Nephron progenitor cell (in vitro differentiated cells): ENCODE data around the gene HSP90AB1.
"Not testable (repeated sequence)": the region's sequence is repeated elsewhere in the genome, so short reads cannot be mapped to it uniquely, and the experiment has no call there.

Source experiments
- DNase-seq: peaks from one replicate; pipeline ENCODE4 v3.0.0; 2021
- H3K27ac Mint-ChIP-seq: 2 replicates; pipeline ENCODE4 v1.8.0; 2021; ENCODE audit warnings: mild to moderate bottlenecking, moderate library complexity, mixed read lengths
- H3K27me3 Mint-ChIP-seq: 2 replicates; pipeline ENCODE4 v1.8.0; 2021; ENCODE audit warnings: mild to moderate bottlenecking, low read depth, mixed read lengths; ENCODE audit not compliant: poor library complexity
- H3K36me3 Mint-ChIP-seq: 2 replicates; pipeline ENCODE4 v1.8.0; 2021; ENCODE audit warnings: low read depth, mixed read lengths
- H3K4me1 Mint-ChIP-seq: 2 replicates; pipeline ENCODE4 v1.8.0; 2021; ENCODE audit warnings: mixed read lengths
- H3K4me3 Mint-ChIP-seq: 2 replicates; pipeline ENCODE4 v1.8.0; 2021; ENCODE audit warnings: mild to moderate bottlenecking, moderate library complexity, mixed read lengths
- H3K9me3 Mint-ChIP-seq: 2 replicates; pipeline ENCODE4 v1.8.0; 2021; ENCODE audit warnings: mild to moderate bottlenecking, moderate library complexity, mixed read lengths
- TF ChIP-seq, protein P1 (sequence below): fragments of 200-600 bp; sonication (generic); IDR thresholded peaks from 2 replicates; pipeline ENCODE4 v1.5.0; 2021; ENCODE audit warnings: antibody characterized with exemption

The HSP90AB1 gene

DNA sequence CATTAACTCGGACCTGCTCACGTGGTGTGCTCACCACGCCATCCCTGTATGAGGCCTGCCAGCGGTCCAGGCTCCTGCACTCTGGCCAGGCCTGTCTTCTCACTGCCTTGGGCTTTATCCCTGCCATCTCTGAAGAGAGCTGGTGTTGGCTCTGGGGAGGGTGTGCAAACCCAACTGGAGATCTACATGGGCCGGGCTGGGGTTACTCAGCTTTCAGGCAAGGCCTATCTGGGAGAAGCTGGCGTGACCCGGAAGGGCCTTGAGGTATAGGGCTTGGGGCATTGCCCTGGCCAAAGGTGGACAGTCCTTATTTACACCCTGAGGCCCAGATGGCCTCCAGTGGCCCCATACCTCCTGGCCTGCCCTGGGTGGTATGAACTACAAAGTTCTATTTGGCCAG, 18.5 kb upstream of the HSP90AB1 start:
- DNase-seq: no peak
- H3K36me3 Mint-ChIP-seq: peaks cover 18% of the 10 kb centered on the region
- no peaks in the 10 kb centered on the region for H3K27me3 Mint-ChIP-seq
- peak overlapping the region; percentile 91 for H3K27ac Mint-ChIP-seq
- TF ChIP-seq, protein P1, sequence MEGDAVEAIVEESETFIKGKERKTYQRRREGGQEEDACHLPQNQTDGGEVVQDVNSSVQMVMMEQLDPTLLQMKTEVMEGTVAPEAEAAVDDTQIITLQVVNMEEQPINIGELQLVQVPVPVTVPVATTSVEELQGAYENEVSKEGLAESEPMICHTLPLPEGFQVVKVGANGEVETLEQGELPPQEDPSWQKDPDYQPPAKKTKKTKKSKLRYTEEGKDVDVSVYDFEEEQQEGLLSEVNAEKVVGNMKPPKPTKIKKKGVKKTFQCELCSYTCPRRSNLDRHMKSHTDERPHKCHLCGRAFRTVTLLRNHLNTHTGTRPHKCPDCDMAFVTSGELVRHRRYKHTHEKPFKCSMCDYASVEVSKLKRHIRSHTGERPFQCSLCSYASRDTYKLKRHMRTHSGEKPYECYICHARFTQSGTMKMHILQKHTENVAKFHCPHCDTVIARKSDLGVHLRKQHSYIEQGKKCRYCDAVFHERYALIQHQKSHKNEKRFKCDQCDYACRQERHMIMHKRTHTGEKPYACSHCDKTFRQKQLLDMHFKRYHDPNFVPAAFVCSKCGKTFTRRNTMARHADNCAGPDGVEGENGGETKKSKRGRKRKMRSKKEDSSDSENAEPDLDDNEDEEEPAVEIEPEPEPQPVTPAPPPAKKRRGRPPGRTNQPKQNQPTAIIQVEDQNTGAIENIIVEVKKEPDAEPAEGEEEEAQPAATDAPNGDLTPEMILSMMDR: no peak
- peaks cover 80% of the 10 kb centered on the region for H3K4me1 Mint-ChIP-seq
- no peak overlapping the region for H3K4me3 Mint-ChIP-seq
- no peaks in the 10 kb centered on the region for H3K9me3 Mint-ChIP-seq

DNA sequence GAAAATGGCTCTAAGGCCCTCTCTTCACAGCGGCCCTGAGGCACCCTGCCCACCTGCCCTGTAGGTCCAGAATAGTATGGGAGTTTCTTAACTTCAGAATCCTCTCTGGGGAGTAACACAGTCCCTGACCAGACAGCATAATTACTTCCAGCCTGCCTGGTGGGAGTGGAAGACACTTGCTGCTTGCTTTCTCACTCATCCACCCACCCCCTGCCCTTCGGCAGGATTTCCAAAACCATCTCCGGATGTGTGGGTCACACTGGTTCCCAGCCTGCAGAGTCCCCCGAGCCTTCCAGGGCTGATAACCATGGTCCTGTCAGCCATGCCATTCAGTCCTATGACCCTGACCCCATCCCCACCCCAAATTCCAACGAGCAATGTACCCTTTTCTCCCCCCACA, 18.1 kb upstream of the HSP90AB1 start:
- Mint-ChIP-seq H3K27ac (peak overlapping the region; percentile 83), H3K9me3 (no peaks in the 10 kb centered on the region), H3K27me3 (peaks cover 3% of the 10 kb centered on the region), H3K4me1 (peaks cover 84% of the 10 kb centered on the region), H3K4me3 (peak overlapping the region; percentile 11), H3K36me3 (peaks cover 18% of the 10 kb centered on the region)
- TF ChIP-seq, protein P1: no peak
- DNase-seq: no peak

DNA sequence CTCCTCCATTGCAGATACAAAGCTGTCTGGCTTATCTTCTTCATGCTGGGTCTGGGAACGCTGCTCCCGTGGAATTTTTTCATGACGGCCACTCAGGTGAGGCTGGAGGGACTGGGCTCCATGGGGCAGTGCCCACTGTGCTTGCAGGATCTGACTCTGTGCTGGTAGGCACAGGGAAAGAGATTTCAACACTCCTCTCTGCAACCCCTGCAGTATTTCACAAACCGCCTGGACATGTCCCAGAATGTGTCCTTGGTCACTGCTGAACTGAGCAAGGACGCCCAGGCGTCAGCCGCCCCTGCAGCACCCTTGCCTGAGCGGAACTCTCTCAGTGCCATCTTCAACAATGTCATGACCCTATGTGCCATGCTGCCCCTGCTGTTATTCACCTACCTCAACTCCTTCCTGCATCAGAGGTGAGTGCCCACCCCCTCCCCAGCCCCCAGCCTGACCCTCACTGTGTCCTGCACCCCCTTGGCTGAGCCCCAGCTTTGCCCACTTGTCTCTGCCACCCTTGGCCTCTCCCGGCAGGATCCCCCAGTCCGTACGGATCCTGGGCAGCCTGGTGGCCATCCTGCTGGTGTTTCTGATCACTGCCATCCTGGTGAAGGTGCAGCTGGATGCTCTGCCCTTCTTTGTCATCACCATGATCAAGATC, 17.4 kb upstream of the HSP90AB1 start:
- Mint-ChIP-seq H3K27me3 (peaks cover 4% of the 10 kb centered on the region), H3K4me3 (no peak overlapping the region), H3K27ac (peak overlapping the region; percentile 77), H3K36me3 (peaks cover 18% of the 10 kb centered on the region), H3K9me3 (no peaks in the 10 kb centered on the region), H3K4me1 (peaks cover 84% of the 10 kb centered on the region)
- TF ChIP-seq, protein P1: no peak
- no peak for DNase-seq

DNA sequence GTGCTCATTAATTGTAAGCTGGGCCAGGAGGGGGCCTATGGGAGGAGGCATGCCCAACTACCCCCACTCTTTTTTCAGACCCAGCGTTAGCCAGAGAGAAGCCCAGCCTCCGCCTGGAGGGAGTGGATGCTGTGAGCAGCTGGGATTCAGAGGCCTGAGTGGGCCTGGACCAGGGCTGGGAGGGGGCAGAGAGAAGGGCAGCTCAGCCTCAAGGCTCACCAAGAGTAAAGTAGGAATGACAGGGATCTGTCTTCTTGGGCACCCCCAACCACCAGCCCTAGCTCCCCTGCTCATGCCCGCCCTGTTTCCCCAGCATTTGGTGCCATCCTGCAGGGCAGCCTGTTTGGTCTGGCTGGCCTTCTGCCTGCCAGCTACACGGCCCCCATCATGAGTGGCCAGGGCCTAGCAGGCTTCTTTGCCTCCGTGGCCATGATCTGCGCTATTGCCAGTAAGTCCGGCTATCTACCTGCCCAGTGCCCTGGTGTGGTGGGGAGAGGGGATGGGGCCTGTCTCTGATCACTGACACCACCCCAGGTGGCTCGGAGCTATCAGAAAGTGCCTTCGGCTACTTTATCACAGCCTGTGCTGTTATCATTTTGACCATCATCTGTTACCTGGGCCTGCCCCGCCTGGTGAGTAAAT, 16.7 kb upstream of the HSP90AB1 start:
- H3K27ac Mint-ChIP-seq: no peak overlapping the region
- H3K4me1 Mint-ChIP-seq: peaks cover 84% of the 10 kb centered on the region
- peaks cover 18% of the 10 kb centered on the region for H3K36me3 Mint-ChIP-seq
- no peak overlapping the region for H3K4me3 Mint-ChIP-seq
- H3K27me3 Mint-ChIP-seq: peaks cover 4% of the 10 kb centered on the region
- H3K9me3 Mint-ChIP-seq: no peaks in the 10 kb centered on the region
- no peak for DNase-seq
- TF ChIP-seq, protein P1: no peak

DNA sequence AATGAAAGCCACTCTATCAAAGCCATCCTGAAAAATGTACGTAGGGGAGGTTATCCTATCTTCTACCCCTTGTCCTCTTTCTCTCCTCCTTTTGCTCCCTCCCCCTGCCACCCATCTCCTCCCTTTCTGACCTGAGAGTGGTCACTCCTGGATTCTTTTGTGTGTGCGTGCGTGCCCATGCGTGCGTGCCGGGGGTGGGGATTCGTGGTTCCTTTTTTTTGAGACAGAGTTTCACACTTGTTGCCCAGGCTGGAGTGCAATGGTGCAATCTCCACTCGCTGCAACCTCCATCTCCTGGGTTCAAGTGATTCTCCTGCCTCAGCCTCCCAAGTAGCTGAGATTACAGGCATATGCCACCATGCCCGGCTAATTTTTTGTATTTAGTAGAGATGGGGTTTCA, 15.5 kb upstream of the HSP90AB1 start:
- H3K27me3 Mint-ChIP-seq, H3K9me3 Mint-ChIP-seq, DNase-seq, H3K27ac Mint-ChIP-seq: not testable (repeated sequence)
- Mint-ChIP-seq H3K4me3 (peak overlapping the region; percentile 63), H3K36me3 (peaks cover 18% of the 10 kb centered on the region), H3K4me1 (peaks cover 84% of the 10 kb centered on the region)

DNA sequence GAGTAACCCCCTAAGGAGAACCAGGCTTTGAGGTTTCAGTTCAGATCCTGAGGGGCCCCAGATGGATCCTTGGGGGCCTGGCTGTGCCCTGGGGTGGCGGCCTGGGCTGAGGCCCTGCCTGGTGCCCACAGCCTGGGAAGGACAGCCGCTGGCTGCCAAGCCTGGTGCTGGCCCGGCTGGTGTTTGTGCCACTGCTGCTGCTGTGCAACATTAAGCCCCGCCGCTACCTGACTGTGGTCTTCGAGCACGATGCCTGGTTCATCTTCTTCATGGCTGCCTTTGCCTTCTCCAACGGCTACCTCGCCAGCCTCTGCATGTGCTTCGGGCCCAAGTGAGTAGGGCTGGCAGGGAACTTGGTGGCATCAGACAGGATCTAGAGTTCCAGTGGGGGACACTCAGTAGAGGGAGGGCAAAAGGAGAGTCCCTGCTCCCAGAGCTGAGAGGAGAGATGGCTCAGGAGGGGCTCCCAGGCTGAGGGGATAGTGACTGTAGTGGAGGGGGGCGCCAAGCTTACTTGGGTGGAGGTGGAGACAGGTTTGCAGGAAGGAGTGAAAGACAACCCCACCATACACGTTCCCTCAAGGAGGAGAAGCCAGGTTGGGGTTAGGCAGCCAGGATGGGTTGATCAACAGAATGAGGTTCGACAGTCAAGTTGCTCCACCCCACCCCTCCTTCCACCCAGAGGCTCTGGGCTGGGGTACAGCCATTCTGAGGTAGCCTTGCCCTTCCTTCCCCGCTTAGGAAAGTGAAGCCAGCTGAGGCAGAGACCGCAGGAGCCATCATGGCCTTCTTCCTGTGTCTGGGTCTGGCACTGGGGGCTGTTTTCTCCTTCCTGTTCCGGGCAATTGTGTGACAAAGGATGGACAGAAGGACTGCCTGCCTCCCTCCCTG, 14.0 kb upstream of the HSP90AB1 start:
- no peak for DNase-seq

More for the DNA sequence above, 14.0 kb upstream of the HSP90AB1 start:
- peaks cover 6% of the 10 kb centered on the region for H3K27me3 Mint-ChIP-seq
- no peaks in the 10 kb centered on the region for H3K9me3 Mint-ChIP-seq
- no peak overlapping the region for H3K4me3 Mint-ChIP-seq
- peaks cover 18% of the 10 kb centered on the region for H3K36me3 Mint-ChIP-seq
- peaks cover 79% of the 10 kb centered on the region for H3K4me1 Mint-ChIP-seq
- TF ChIP-seq, protein P1: no peak
- H3K27ac Mint-ChIP-seq: peak overlapping the region; percentile 26
